ENCODE results near the gene UGT1A6. TPM values are rescaled to one million over a fixed set of nuclear protein-coding genes. Genes with fewer than 3 reads are reported as not detected.
"Not testable (repeated sequence)": the region's sequence is repeated elsewhere in the genome, so short reads cannot be mapped to it uniquely, and the experiment has no call there.

UGT1A6 gene
- total RNA-seq, result 10 to 100 TPM in 1 of 4 donors, under 1 TPM in 2, not detected in 1; 0.27 to 20.1 (median 0.58) TPM

DNA sequence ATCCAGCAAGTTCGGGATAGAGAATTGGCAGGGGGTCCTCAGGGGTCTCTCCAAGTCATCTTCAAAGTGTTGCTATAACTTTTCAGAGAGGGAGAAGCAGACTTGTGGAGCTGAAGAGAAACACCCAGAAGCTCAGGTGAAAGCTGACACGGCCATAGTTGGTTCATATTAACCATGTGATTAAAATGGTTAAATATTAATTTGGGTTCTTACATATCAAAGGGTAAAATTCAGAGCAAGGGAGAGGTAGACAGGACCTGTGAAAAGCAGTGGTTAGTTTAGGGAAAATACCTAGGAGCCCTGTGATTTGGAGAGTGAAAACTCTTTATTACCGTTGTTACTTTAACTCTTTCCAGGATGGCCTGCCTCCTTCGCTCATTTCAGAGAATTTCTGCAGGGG, at the start of gene UGT1A6:
UGT1A6 (plus strand) TSS at position 243 of the 400 bp plus-strand sequence; CDS start at position 358, 115 bp downstream.
- Histone ChIP-seq H3K4me1 (no peaks in the 10 kb centered on the region), H3K9me3 (no peaks in the 10 kb centered on the region), H3K36me3 (no peaks in the 10 kb centered on the region), H3K27me3 (peaks cover 6% of the 10 kb centered on the region), H3K4me3 (no peak within 1 kb of the TSS), H3K27ac (no peak within 1 kb of the TSS)
- ATAC-seq, result no peak
- WGBS, 2 donors (ENCODE audit: low coverage in 1 of 2), result 85 to 86% methylated on average over 4 of the region's 4 CpGs
- no peak for TF ChIP-seq POLR2AphosphoS5 (IDR thresholded peaks at IDR 0.05)
- no peak for TF ChIP-seq POLR2A (IDR thresholded peaks at IDR 0.05)
- TF ChIP-seq, protein P1, sequence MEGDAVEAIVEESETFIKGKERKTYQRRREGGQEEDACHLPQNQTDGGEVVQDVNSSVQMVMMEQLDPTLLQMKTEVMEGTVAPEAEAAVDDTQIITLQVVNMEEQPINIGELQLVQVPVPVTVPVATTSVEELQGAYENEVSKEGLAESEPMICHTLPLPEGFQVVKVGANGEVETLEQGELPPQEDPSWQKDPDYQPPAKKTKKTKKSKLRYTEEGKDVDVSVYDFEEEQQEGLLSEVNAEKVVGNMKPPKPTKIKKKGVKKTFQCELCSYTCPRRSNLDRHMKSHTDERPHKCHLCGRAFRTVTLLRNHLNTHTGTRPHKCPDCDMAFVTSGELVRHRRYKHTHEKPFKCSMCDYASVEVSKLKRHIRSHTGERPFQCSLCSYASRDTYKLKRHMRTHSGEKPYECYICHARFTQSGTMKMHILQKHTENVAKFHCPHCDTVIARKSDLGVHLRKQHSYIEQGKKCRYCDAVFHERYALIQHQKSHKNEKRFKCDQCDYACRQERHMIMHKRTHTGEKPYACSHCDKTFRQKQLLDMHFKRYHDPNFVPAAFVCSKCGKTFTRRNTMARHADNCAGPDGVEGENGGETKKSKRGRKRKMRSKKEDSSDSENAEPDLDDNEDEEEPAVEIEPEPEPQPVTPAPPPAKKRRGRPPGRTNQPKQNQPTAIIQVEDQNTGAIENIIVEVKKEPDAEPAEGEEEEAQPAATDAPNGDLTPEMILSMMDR (IDR thresholded peaks at IDR 0.05), result no peak
- TF ChIP-seq EP300 (IDR thresholded peaks at IDR 0.05), result no peak

DNA sequence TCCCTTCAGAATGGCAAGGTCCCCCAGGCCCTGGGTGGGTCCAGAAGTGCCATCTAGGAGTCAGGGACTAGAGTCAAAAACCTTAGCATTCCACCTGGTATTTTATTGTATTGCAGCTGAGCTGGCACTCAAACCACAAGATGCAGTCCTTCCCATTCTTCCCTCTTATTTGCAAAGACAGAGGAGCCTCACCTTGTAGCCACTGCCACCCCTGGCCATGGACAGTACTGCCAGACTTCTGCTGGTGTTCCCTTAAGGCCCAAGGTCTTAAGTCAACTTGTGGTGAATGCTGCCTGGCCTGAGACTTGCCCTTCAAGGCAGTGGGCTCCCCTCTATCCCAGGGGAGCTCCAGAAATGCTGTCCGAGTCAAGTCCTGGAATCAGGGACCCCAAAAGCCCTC, 49.6 kb upstream of the UGT1A6 start:
- TF ChIP-seq, protein P1 (IDR thresholded peaks at IDR 0.05), result no peak
- TF ChIP-seq POLR2AphosphoS5 (IDR thresholded peaks at IDR 0.05) (no peak), POLR2A (IDR thresholded peaks at IDR 0.05) (no peak), EP300 (IDR thresholded peaks at IDR 0.05) (no peak)
- Histone ChIP-seq H3K27ac (no peak overlapping the region), H3K4me1 (no peaks in the 10 kb centered on the region), H3K9me3 (peaks cover 0 to 34% (median 0%) of the 10 kb centered on the region in 3 donors), H3K27me3 (peaks cover 11% of the 10 kb centered on the region), H3K36me3 (no peaks in the 10 kb centered on the region), H3K4me3 (no peak overlapping the region)
- ATAC-seq, result no peak
- WGBS, 2 donors (ENCODE audit: low coverage in 1 of 2), result 67% methylated on average over 1 of the region's 1 CpG; no CpG with 5 or more reads in 1 of the 2 donors

DNA sequence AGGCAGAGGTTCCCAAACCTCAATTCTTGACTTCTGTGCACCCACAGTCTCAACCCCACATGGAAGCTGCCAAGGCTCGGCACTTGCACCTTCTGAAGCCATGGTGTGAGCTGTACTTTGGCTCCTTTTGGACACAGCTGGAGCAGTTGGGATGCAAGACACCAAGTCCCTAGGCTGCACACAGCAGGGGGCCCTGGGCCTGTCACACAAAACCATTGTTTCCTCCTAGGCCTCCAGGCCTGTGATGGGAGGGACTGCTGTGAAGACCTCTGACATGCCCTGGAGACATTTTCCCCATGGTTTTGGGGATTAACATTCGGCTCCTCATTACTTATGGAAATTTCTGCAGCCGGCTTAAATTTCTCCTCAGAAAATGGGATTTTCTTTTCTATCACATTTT, 46.7 kb upstream of the UGT1A6 start:
- Histone ChIP-seq H3K9me3 (peaks cover 0 to 28% (median 0%) of the 10 kb centered on the region in 3 donors), H3K27me3 (peaks cover 14% of the 10 kb centered on the region)
- not testable (repeated sequence) for H3K27ac ChIP-seq, H3K4me3 ChIP-seq, H3K4me1 ChIP-seq, H3K36me3 ChIP-seq, ATAC-seq
- WGBS, 2 donors (ENCODE audit: low coverage in 1 of 2), result 80 to 90% methylated on average over 2 of the region's 3 CpGs

DNA sequence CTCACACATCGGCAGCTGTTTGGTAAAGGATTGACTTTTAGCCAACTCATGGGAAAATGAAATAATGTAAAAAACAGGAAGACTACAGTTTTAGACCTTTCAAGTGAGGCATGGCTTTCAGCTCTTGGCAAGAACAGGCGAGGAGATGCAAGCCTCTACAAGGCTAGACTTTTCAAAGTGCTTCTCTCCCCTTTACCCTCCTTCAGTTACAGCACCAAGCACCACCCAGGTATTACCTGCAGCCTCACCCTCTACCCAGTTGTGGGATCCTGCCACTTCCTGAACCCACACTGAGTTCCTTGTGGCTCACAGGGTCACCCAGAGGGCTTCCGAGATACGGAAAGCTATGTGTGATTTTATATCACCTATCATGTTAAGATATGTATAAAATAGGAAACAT, 41.7 kb upstream of the UGT1A6 start:
- peaks cover 0 to 6% (median 0%) of the 10 kb centered on the region in 3 donors for H3K9me3 ChIP-seq
- no peaks in the 10 kb centered on the region for H3K4me1 ChIP-seq
- H3K4me3 ChIP-seq, result no peak overlapping the region
- no peaks in the 10 kb centered on the region for H3K36me3 ChIP-seq
- no peak for TF ChIP-seq POLR2A (IDR thresholded peaks at IDR 0.05)
- TF ChIP-seq POLR2AphosphoS5 (IDR thresholded peaks at IDR 0.05), result no peak
- TF ChIP-seq, protein P1 (IDR thresholded peaks at IDR 0.05), result no peak
- no peak for TF ChIP-seq EP300 (IDR thresholded peaks at IDR 0.05)
- H3K27me3 ChIP-seq, result peaks cover 10% of the 10 kb centered on the region
- ATAC-seq, result no peak
- no peak overlapping the region for H3K27ac ChIP-seq
- WGBS, 2 donors (ENCODE audit: low coverage in 1 of 2), result 65 to 70% methylated on average over 4 of the region's 4 CpGs

DNA sequence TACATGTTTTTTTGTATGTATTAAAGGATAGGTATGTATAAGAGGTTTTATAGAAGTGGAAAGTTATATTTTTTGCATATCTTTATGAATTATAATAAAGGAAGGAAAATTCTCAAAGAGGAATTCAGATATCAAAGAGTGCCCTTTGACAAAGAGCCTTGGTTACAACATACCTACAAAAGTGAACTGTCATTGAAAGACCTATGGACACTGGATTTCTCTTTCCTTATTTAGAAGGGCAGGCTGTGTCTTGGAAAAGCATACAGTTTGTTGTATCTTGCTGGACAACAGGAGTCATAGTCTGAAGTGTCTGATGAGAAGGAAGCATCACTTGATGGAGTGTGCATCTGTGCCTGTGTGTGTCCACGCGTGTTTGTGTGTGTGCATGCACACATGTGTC, 41.3 kb upstream of the UGT1A6 start:
- TF ChIP-seq, protein P1 (IDR thresholded peaks at IDR 0.05), result no peak
- TF ChIP-seq POLR2A (IDR thresholded peaks at IDR 0.05) (no peak), POLR2AphosphoS5 (IDR thresholded peaks at IDR 0.05) (no peak), EP300 (IDR thresholded peaks at IDR 0.05) (no peak)
- ATAC-seq, result no peak

More for the DNA sequence above, 41.3 kb upstream of the UGT1A6 start:
- H3K4me3 ChIP-seq, result no peak overlapping the region
- no peaks in the 10 kb centered on the region for H3K36me3 ChIP-seq
- 90 to 92% methylated on average over 2 of the region's 2 CpGs for WGBS, 2 donors (ENCODE audit: low coverage in 1 of 2)
- H3K27me3 ChIP-seq, result peaks cover 10% of the 10 kb centered on the region
- H3K9me3 ChIP-seq, result peaks cover 0 to 1% (median 0%) of the 10 kb centered on the region in 3 donors
- H3K27ac ChIP-seq, result no peak overlapping the region
- no peaks in the 10 kb centered on the region for H3K4me1 ChIP-seq
